DMS153 treated with DMSO at 0.1 percent for 48 hours (cell line): ENCODE results near the gene ADRA2B.
"Not testable (repeated sequence)": the region's sequence is repeated elsewhere in the genome, so short reads cannot be mapped to it uniquely, and the experiment has no call there.

ENCODE experiments used
- DNase-seq: peaks from one replicate; lab custom pipeline; 2025; ENCODE audit not compliant: unreplicated experiment; lab: John Stamatoyannopoulos, UW

The ADRA2B gene

DNA sequence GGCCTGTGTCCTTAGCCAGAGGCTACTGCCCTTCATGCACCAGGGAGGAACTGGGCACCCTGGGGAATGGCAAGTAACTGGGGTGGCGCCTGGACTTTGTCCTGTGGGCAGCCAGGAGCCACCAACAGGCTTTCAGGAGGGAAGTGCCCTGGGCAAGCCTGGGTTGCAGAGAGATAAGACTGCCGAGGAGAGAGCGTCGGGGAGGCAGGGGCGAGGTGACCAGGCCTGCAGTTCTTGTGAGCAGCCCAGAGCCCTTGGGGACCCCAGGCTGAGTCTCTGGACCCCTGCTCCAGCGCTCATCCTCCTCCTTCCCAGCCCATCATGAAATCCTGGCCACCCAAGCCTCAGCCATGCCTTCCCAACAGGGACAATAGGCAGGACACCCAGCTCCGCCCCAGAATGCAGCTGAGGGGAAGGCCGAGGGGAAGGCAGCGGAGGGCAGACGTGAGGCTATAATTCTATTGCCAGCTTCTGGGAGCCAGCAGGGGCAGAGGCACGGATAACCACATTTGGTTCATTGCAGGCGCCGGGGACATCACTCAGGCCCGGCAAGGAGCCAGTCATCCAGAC lies 25.1 kb downstream of the ADRA2B start:
- no peak for DNase-seq

DNA sequence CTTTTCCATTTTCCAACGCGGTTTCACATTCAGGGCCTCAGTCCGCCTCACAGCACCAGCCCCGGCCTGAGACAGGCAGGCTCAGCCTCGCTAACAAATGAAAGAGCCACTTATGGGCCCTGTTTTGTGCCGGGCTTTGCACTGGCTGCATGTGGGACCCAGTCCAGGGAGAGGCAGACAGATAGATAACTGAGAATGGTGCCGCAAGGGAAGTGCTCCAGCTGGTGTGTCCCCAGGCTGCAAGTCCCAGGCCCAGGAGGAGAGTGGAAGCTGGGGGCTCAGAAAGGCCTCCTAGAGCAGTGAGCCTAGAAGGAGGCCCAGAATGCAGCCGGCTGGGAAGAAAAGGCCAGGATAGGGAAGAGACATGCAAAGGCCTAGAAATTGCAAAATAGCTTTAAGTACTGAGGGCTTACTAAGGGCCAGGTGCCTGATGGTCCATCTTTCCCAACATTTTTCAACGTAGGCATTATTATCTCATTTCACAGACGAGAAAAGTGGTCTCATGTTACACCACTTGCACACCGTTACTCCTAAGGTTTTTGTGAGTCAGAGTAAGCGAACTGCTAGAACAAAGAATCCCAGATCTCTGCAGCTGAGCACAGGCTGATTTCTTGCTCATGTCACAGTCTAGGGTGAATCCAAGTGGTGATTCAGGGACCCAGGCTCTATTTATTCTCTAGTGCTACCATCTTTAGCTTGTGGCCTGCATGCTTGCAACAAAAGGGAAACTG lies 26.0 kb downstream of the ADRA2B start:
- DNase-seq = no peak

DNA sequence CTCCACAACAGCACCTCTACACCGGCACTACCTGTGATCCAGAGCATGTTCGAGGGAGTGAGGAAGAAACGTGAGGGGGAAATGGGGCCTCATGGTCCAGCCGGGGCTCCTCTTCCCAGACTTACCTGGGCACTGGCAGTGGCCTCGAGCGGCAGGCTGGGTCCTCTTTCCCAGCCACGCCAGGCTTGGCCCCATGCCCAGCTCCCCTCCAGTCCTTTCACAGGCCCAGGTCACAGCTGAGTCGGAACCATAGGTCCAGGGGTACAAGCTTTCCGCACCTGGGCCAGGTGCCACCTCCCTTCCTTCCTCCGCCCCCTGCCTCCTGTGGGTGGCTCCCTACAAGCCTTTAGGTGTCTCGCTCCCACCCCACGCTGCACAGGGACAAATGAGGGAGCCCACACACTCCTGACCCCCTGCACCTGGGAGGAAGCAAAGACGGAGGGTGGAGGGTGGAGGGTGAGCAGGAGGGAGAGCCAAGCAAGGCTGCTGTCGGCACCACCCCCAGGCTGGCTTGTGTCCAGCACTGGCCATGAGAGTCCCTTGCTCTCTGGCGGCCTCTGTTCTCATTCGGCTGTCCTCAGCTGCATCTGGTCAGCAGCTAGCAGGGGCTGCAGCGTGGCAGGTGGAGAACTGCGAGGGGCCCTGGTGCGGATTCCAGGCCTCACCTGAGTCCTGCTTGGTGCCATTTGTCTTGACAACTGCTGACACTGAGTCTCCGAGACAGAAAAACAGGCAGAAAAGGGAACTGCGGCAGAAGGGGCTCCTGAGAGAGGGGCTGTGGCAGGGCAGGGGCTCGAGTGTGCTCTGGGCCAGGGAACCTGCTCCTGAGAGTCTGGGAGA lies 26.8 kb downstream of the ADRA2B start:
- DNase-seq = no peak

DNA sequence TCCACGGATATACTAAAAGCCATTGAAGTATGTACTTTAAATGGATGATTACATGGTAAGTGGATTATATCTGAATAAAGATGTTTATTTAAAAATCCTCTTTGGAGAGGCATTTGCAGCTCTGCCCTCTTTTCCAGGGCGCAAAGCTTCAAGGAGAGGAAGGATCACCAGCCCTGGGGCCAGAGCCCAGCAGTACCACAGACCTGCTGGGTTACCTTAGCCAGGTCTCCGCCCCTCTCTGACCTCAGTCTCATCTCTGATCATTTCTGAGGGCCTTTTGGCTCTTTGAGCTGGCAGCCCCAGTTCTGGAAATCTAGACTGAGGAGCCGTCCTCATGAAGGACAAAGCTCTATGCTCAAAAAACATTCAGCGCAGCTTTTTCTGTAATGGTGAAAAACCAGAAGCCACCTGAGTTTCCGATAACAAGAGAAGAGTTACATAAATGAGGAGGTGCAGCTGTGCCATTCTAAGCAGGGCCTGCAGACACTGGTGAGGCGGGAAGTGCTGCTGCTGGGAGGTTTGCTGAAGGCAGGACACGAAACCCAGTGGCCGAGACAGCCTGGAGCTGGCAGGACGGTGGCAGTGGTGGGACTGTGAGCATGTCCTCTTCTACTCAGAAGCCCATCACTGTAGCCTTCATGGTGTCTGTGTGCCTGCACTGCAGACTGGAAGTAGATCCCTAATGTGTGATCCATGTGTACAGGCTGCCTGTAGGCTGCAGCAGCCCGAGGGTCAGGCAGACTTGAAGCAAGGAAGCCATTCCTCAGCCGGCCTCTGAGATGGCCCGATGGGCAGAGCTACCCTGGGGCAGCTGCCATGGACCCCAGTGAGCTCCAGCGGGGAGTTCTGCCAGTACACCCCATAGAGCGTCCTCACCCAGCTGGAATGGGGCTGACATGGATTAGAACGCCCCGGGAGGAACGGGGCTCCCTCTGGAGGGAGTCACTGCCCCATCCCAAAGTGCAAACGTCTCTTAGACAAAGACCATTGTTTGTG lies 27.7 kb downstream of the ADRA2B start:
- DNase-seq = no peak

DNA sequence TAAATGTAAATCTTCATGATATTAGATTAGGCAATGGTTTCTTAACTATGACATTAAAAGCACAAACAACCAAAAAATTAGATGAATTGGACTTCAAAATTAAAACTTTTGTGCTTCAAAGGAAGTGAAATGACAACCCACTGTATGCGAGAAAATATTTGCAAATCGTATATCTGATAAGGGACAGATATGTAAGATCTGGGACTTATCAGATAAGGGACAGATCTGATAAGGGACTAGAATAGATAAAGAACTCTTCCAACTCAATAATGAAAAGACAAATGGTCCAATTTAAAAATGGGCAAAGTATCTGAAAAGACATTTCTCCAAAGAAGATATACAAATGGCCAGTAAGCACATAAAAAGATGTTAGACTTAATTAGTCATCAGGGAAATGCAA lies 29.2 kb downstream of the ADRA2B start:
- no peak for DNase-seq

DNA sequence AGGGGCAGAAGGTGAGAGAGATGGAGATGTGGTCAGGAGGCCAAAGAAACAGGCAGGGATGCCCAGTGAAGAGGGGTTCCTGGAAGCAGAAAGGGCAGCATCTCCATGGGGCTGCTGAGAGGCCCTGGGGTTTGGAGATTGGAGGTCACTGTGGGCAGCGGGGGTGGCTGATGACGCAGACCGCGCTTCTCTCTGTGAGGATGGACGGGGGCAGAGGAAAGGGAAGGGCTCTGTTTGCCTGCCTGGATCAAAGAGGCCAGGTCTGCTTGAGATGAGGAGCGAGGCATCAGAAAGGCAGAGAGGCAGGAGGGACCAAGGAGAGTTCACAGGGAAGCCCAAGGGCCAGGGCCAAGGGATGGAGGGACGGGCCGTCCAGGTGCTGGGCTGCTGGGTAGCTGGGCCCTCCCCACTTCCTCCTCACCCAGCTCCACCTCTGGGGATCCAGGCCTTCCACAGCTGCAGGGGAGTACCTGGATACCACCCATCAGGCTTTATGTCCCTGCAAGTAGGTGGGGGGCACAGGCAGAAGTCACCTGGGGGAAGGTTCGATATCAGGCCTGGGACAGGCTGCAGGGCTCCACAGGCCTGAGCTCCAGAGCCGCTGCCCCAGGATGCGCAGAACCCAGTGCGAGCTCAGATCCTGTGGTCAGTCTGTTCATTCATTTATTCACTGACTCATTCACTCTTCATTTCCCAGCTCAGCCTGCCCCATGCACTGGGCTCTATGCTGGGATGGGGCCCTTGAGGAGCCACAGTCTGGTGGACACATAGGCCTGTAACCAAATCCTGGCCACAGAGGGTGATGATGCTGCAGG lies 30.6 kb downstream of the ADRA2B start:
- no peak for DNase-seq

DNA sequence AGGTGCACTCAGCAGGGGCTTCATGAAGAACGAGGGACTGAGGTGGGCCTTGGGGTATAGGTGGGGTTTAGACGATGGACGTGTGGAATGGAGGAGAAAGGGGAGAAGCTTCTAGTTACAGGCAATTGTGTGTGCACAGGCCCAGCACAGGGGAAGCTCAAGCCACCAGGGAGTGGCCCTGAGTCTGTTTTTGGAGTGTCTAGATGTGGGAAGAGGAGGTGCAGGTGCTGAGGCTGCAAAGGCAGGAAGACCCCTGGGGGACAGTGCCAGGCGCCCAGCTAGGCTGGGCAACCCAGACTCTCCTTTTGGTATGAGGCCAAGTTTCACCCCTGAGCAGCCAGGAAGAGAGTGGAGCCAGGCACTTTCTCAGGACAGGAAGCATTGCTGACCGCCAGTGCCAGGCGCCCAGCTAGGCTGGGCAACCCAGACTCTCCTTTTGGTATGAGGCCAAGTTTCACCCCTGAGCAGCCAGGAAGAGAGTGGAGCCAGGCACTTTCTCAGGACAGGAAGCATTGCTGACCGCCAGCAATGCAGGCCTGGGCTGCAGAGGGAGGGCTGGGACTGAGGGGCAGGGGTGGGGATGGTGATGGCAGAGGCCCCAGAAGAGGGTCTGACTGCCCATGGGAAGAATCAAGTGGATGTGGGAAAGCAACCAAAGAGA lies 31.4 kb downstream of the ADRA2B start:
- not testable (repeated sequence) for DNase-seq

DNA sequence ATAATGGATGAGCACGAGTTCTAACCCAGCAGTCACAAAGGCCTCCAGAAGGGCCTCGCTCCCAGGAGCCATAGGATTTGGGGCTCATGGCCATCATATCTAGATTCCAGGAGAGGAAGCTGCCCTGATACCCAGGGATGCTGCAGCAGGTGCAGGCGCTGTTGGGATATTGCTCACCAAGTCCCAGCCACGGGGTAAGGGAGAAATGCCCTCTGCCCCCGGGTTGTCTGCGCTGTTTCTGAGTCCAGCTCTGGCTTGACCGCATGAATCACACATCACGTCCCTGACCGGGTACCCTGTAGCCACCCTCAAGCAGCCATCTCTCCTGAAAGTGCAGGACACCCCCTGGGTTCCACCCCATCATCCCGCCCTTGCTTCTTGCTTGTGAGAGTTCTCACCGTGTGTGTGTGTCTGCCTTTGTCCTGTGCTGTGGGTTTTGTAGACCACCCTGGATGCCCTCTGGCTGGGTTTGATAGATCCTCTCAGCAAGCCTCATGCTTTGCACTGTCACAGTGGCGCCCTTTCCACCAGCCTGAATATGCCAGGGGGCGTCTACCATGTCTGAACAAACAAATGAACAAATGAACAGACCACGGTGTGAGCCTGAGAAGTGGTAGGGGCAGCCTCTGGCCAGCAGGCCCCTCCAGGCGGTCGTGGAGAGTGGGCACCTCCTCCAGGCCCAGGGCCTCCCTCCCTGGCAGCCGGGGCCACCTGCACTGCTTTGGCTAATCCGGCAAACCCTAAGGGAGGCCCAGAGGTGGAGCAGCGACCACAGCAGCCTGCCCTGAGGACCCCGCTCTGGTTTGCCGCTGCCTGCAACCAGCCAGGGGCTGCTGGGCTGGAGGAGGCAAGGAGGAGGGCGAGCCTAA lies 32.1 kb downstream of the ADRA2B start:
- no peak for DNase-seq

DNA sequence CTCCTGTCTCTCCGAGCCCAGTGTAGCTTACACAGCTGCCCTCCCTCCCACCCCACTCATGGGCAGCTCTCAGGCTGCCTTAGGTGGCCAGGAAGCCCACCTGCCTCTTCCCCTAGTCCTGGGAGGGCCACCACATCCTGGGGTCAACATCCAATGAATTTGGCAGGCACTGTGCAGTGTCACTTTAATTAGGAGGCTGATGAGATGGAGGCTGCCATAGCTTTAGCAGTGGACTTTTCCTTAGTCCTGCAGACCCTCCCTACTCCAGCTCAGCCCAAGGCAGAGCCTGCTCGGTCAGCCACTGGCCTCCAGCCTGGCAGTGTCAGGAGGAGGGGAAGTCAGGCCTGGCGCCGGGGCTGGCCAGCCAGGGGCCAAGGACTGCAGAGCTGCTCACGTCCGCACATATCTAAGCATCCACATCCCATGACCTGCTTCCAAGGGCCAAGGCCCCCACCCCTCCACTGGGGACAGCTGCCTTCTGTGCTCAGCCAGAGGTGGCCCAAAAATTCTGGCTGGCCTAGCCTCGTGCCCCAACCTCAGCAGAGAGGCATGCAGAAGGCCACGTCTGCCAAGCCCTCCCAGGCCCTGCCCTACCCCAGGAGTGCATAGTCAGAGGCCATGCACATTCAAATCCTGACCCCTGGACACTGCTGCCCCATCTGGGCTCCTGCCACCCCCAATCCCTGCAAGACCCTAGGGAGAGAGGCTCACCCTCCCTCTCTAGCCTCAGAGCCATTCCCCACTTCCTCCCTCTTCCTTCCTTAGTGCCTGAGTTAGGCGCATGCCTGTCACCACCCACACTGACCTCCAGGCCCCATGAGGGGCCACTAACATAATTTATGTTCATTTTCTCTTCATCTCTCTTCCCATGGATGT lies 33.1 kb downstream of the ADRA2B start:
- no peak for DNase-seq

DNA sequence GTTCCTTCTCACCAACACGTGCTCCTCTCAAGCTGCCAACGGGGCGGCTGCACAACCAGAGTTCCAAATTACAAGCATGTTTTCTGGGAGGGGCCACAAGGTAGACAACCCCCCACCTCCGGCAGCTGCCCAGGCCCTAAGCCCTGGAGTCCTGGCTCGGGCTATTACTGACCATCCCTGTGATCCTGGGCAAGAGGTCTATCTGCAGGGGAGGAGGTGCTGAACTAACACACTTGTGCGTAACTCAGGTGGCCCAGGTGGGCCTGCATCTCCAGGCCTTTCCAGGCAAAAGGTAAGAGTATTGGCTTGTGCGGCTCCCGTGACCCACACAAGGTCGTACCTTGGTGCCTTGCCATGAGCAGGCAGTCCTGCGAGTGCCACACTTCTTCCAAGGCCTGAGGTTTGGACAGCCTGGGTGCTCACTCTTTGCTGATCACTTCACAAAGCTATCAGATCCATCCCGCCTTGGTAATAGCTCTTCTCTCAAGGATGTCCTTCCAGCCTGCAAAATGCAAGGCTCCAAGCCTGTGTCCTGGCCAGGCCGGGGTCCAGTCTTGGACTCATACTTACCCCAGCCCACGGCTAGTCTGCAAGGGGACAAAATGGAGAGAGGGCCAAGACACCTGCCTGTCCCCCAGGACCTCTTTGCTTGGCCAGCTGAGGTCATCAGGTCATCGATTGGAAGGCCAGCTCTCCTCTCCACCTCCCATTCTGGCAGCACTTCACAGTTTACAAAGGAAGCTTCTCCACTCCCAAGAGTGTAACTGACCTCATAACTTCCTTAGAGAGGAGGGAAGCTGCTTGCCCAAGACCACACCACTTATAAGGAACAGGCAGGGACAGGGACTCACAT lies 33.9 kb downstream of the ADRA2B start:
- DNase-seq = no peak

DNA sequence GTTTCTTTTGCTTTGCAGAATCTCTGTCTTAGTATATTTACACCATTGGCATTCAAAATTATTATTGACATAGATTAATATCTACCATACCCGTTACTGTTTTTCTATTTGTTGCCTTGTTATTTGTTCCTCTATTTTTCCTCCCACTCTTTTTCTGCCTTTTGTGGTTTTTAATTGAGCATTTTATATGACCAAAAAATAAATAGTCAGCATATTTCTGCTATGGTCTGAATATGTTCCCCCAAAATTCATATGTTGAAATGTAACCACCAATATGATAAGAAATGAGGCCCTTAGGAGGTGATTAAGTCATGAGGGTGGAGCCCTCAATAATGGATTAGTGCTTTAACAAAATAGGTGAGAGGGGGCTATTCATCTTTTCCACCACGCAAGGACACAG lies 35.3 kb downstream of the ADRA2B start:
- DNase-seq = no peak

DNA sequence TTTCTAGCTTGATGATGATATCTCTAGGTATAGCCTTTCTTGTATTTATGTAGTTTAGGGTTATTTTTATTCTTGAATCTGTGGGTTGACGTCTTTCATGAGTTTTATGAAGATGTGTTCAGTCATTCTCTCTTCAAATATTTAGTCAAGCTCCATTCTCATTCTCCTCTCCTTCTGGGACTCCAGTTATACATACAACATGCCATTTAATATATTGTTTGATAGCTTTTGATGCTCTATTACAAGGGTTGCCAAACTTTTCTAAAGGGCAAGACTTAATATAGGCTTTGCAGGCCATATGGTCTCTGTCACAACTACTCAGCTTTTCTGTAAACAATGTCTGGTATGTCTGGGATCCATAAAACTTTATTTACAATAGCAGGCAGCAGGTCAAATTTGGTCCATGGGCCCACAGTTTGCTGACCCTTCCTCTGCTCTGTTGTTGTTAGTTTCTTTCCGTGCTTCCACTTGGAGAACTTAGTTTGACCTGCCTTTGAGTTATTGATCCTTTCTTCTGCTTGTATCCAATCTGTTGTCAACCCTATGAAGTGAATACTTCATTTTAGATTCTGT lies 41.1 kb downstream of the ADRA2B start:
- no peak for DNase-seq

DNA sequence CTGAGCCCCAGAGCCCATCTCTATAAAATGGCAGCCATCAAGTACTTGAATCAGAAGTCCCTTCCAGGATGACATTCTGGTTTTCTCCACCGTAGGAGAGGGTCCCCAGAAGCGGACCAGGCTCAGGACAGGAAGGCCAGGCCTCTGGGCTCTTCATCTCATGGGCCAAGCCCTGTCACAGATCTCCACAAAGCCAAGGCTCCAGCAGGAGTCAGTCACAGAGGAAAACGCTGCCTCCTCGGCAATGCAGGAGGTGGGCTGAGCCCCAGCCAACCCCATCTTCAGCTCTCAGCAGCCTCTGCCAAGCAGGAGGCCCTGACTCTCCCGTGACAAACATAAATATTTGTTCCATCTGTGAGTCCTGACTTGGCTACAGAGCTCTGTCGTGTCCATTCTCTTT lies 42.2 kb downstream of the ADRA2B start:
- DNase-seq = no peak

DNA sequence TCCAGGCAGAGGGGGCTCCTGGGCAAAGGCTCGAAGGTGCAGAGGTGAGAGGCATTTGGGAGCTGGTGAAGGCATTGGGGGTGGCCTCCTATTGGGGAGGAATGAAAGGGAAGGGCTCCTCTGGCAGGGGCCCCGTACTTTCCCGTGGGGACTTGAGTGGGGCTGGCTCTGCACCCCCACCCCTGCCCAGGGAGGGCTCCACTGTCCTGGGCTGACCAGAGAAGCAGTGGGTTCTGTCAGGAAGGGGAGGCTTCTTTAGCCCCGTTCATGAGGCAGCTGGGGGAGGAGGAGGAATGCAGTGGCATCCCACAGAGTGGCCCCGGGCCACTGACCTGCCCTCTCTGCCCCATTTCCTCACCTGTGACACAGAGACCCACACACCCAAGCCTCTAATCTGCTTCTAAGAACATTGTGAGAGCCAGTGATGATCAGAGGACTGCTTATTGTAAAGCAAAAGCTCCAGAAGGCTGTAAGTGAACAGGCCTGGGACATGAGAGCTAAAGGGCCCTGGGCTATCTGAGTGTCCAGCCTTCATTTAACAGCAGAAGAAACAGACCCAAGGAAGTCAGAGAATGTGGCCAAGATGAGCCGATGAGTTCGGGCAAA lies 43.1 kb downstream of the ADRA2B start:
- no peak for DNase-seq

DNA sequence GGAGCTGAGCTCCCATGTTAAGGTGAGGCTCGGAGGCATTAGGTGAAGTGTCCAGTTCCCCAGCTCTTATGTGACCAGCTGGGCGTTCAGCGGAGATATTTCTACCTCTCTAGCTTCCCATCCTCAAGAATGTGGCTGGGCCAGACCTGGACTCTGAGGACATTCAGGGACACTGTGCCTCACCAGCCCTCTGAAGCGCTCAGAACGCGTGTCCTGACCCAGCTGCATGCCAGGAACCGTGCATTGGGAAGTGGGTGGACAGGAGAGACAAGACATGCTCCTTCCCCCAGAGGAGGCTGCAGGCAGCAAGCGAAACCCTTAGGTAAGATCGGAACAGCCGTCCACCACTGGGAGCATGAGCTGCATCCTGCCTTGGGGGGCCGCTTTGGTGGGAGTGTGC lies 43.6 kb downstream of the ADRA2B start:
- DNase-seq = no peak

DNA sequence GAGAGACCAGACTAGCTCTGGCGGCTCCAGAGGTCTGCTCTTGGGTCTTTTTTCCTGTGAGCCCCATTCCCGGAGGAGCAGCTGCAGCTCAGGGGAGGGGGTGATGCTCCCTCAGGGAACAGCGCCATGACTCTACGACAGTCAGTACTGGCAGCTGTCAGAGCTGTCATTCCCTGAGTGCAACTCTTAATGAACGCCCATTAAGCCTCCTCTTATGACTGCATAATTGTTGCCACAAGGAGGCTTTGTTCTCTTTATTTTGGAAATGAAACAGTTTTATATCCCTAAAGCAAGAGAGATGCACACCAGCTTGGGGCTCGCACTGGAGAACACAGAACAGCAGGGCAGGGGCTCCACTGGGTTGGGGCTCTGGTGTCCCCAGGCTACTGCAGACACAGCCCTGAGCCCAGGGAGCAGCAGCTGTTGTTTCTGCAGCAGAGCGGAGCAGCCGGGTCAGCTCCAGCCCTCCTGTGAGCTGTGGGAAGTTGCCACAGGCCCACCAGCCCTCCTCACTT lies 44.3 kb downstream of the ADRA2B start:
- DNase-seq = not testable (repeated sequence)
